ENCODE data around the gene CRABP1.
"Not testable (repeated sequence)": the region's sequence is repeated elsewhere in the genome, so short reads cannot be mapped to it uniquely, and the experiment has no call there.

GRCh38 chr15:78380143-78380542 lies 40.0 kb downstream of the CRABP1 start:
- TF ChIP-seq, protein P1, sequence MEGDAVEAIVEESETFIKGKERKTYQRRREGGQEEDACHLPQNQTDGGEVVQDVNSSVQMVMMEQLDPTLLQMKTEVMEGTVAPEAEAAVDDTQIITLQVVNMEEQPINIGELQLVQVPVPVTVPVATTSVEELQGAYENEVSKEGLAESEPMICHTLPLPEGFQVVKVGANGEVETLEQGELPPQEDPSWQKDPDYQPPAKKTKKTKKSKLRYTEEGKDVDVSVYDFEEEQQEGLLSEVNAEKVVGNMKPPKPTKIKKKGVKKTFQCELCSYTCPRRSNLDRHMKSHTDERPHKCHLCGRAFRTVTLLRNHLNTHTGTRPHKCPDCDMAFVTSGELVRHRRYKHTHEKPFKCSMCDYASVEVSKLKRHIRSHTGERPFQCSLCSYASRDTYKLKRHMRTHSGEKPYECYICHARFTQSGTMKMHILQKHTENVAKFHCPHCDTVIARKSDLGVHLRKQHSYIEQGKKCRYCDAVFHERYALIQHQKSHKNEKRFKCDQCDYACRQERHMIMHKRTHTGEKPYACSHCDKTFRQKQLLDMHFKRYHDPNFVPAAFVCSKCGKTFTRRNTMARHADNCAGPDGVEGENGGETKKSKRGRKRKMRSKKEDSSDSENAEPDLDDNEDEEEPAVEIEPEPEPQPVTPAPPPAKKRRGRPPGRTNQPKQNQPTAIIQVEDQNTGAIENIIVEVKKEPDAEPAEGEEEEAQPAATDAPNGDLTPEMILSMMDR (IDR thresholded peaks at IDR 0.05 in 8 of 11, conservative IDR thresholded peaks at IDR 0.05 in 3 of 11): not testable (repeated sequence)
- not testable (repeated sequence) for TF ChIP-seq POLR2A, POLR2AphosphoS5 (IDR thresholded peaks at IDR 0.05)

All from spleen (tissue), 7 donors.